NB4 (cell line): ENCODE data around the gene ADAM12.

Source experiments
- DNase-seq: peaks from one replicate; pipeline ENCODE4 v3.0.0; 2010; ENCODE audit warnings: low read depth
- H3K4me3 ChIP-seq: one replicate; pipeline ENCODE4 v1.5.1; 2011; ENCODE audit warnings: mild to moderate bottlenecking, low read depth, low read length, moderate library complexity
- MAX ChIP-seq: IDR thresholded peaks from 2 replicates; pipeline ENCODE4 v1.6.1; 2011; ENCODE audit warnings: low read depth, low read length
- MYC ChIP-seq: IDR thresholded peaks from 2 replicates; pipeline ENCODE4 v1.6.1; 2011; ENCODE audit warnings: low read depth, low read length
- POLR2A ChIP-seq: IDR thresholded peaks from 2 replicates; pipeline ENCODE4 v1.6.1; 2011; ENCODE audit warnings: mild to moderate bottlenecking; ENCODE audit not compliant: insufficient read length; ENCODE audit errors: extremely low read depth
- TF ChIP-seq, protein P1 (sequence below): IDR thresholded peaks from one replicate; pipeline ENCODE4 v1.5.1; 2012; ENCODE audit warnings: low read depth, low read length

ADAM12 gene

DNA sequence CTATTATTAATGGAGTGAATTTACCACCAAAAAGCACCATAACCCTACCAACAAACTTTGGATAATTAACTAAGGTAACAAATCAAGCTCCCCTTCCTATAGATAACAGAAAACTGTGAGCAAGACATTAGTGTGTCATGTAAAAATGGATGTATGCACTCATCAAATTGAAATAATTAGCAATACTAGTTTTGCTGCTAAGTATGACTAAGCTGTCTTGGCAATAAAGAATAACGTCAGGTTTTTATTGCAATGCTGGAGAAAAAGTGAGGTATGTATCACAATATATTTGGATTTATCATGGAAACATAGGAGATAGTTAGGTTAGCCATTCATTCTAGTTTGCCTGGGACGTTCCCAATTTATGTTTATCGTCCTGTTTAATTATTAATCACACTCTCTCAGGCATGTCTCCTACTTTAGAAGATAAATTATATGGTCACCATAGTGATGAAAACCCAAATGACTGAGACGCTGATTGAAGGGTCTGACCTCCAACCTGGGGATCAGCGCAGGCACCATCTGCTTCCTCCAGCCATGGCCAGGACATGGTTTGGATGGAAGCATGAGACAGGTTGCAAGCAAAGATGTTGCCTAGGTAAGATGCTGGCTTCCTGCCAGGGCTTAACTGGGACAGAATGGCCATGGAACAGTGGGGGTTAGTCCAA, 366.3 kb downstream of the ADAM12 start:
- no peak for DNase-seq
- TF ChIP-seq MYC (no peak), POLR2A (no peak), MAX (no peak)
- TF ChIP-seq, protein P1, sequence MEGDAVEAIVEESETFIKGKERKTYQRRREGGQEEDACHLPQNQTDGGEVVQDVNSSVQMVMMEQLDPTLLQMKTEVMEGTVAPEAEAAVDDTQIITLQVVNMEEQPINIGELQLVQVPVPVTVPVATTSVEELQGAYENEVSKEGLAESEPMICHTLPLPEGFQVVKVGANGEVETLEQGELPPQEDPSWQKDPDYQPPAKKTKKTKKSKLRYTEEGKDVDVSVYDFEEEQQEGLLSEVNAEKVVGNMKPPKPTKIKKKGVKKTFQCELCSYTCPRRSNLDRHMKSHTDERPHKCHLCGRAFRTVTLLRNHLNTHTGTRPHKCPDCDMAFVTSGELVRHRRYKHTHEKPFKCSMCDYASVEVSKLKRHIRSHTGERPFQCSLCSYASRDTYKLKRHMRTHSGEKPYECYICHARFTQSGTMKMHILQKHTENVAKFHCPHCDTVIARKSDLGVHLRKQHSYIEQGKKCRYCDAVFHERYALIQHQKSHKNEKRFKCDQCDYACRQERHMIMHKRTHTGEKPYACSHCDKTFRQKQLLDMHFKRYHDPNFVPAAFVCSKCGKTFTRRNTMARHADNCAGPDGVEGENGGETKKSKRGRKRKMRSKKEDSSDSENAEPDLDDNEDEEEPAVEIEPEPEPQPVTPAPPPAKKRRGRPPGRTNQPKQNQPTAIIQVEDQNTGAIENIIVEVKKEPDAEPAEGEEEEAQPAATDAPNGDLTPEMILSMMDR: no peak

GRCh38 chr10:126017961-126018560, 370.2 kb downstream of the ADAM12 start:
- TF ChIP-seq POLR2A (no peak), MAX (no peak), MYC (no peak)
- TF ChIP-seq, protein P1: no peak
- no peak for DNase-seq
- no peak overlapping the region for H3K4me3 ChIP-seq

More for the DNA sequence above, 366.3 kb downstream of the ADAM12 start:
- no peak overlapping the region for H3K4me3 ChIP-seq

GRCh38 chr10:126016882-126017281, 371.4 kb downstream of the ADAM12 start:
- H3K4me3 ChIP-seq: no peak overlapping the region
- TF ChIP-seq, protein P1: no peak
- TF ChIP-seq MAX (no peak), MYC (no peak), POLR2A (no peak)
- no peak for DNase-seq

- TF ChIP-seq, protein P1: no peak
- TF ChIP-seq POLR2A: no peak
- TF ChIP-seq MYC: no peak
- no peak for TF ChIP-seq MAX
- H3K4me3 ChIP-seq: no peak overlapping the region
- DNase-seq: no peak
These were observed 372.0 kb downstream of the ADAM12 start for GRCh38 chr10:126016156-126016805.

- no peak for DNase-seq
- H3K4me3 ChIP-seq: no peak overlapping the region
- TF ChIP-seq POLR2A (no peak), MYC (no peak), MAX (no peak)
- TF ChIP-seq, protein P1: no peak
These were observed 372.9 kb downstream of the ADAM12 start for GRCh38 chr10:126015413-126015812.
